GM20000 (cell line): ENCODE measurements around the gene SLC22A25.

Source experiments
- DNase-seq: peaks from one replicate; pipeline ENCODE4 v3.0.0; 2012; ENCODE audit warnings: low spot score
- CTCF ChIP-seq: IDR thresholded peaks from 2 replicates; pipeline ENCODE4 v1.5.1; 2012; ENCODE audit warnings: mild to moderate bottlenecking, control low read depth; ENCODE audit errors: extremely low read depth, missing control alignments

SLC22A25 gene

DNA sequence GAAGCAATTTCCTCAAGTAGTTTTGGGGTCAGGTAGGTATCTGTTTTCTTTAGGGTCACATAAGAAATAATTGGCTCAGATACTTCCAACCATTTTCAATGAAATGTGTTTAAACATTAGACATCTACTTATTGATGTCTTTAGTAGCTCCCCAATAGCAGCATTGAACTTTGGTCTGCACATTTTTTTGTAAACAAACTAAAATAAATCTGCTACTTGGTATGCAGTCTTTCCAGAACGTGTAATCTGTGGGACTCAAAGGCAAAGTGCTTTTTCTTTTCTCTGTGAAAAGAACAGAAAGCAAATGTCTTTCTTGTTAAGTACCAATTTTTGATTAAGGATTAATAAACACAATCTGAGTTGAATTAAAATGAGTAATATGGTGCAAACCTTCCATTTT lies 13.6 kb downstream of the SLC22A25 start:
- DNase-seq: no peak
- no peak for TF ChIP-seq CTCF

GRCh38 chr11:63227521-63228107 lies 15.8 kb downstream of the SLC22A25 start:
- no peak for DNase-seq
- no peak for TF ChIP-seq CTCF

DNA sequence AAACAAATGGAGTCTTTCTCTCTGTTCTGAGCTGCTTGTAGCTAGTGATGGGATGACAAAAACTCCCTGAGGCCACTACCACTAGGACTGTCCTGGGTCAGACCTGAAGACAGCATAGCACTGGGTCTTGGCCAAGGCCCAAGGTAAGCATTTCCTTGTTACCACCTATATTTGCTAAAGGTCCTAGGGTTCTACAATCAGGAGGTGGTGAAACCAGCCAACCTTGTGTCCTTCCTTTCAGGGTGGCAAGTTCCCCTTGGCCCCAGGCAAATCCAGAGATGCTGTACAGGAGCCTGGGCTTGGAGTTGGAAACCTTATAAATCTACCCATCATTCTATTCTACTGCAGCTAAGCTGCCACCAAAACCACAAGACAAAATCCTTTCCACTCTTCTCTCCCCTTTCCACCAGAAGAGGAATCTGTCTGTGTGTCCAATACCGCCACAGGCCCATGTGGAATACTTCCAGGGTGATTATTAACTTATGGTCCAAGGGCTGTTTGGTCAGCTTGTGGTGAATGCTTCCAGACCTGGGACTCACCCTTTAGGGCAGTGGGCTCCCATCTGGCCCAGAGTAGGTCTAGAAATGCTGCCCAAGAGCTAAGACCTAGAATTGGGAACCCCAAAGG lies 16.8 kb downstream of the SLC22A25 start:
- no peak for DNase-seq
- no peak for TF ChIP-seq CTCF

GRCh38 chr11:63214093-63214492 lies 29.3 kb downstream of the SLC22A25 start:
- TF ChIP-seq CTCF: no peak
- DNase-seq: no peak

DNA sequence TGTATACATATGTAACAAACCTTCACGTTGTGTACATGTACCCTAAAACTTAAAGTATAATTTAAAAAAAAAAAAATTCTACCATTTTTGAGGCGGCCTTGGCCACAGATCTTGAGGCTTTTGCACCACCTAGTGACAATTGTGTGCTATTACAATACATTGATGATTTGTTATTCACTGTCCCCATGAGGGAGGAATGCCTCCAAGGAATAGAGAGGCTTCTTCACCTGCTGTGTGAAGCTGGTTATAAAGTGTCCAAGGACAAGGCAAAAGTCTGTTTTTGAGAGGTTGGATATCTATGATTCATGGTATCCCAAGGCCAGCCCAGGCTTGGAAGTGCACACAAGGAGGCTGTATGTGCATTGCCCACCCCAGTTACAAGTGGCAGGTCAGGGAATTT lies 30.7 kb downstream of the SLC22A25 start:
- TF ChIP-seq CTCF: peak; percentile 24
- peak; percentile 24 for DNase-seq

- DNase-seq: no peak
- TF ChIP-seq CTCF: no peak
Measured at GRCh38 chr11:63210111-63210510, 33.3 kb downstream of the SLC22A25 start.
